WI38 (cell line): ENCODE data around the gene SGCB.
A peak's percentile ranks its signal among the peaks of the same experiment; 100 is the strongest.

Source experiments
- H3K4me3 ChIP-seq: 2 replicates; pipeline ENCODE4 v1.5.1; 2011; ENCODE audit warnings: low read depth, mild to moderate bottlenecking, control low read depth, low read length
- CTCF ChIP-seq: IDR thresholded peaks from 2 replicates; pipeline ENCODE4 v1.5.1; 2012; ENCODE audit warnings: low read depth, mild to moderate bottlenecking, control low read depth, low read length

The SGCB gene

GRCh38 chr4:52059372-52059771, 21.3 kb upstream of the SGCB start:
- H3K4me3 ChIP-seq, result no peak overlapping the region
- no peak for TF ChIP-seq CTCF

DNA sequence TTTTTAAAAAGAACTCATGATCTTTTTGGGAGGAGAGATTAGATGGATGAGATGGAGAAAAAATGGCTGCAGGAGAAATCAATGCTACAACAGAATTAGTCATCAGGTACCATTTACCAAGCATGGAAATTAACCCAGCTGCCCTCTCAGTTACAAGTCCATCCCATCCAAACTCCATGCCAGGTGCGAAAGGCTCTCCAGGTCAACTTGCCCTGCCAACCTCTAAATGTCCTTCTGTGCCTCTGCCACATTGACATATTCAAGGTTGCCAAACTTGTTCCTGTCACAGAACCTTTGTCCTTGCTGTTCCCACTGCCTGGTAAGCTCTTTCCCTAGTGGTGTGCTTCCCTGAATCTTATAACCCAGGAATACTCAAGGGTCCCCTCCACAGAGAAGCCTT, 20.2 kb upstream of the SGCB start:
- TF ChIP-seq CTCF, result no peak
- H3K4me3 ChIP-seq, result no peak overlapping the region

GRCh38 chr4:52057196-52057595, 19.1 kb upstream of the SGCB start:
- TF ChIP-seq CTCF, result no peak
- H3K4me3 ChIP-seq, result no peak overlapping the region

DNA sequence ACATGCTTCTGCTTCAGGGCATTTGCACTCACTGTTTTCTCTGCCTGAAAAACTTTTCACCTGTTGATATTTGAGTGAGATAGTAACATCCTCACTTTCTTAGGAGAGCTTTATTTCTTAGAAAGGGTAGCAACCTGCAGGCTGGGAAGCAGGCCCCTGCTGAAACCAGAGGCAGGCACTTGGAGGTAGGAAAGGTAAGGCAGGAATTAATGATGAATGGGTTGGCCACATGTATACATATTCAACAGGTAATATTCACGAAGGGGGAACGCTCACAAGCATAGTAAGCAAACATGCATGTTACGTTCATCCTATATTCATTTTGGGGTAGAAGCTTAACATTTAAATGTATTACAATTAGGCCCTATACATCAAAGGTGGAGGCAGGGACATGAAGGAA, 16.2 kb upstream of the SGCB start:
- no peak overlapping the region for H3K4me3 ChIP-seq
- no peak for TF ChIP-seq CTCF

DNA sequence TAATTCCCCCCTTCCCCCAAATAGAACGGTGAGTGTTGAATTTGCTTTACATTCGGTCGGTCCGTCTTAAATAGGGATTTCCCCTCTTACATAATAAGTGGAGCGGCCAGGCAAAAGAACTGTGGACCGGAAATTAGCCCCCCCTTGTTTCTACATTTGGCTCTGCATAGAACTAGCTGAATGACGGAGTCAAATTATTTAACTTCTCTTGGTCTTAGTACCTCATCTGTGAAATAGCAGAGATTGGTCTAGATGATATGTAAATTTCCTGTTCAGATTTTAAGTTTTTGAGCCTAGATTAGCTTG, 14.3 kb upstream of the SGCB start:
- H3K4me3 ChIP-seq, result peak overlapping the region; percentile 62
- no peak for TF ChIP-seq CTCF

- H3K4me3 ChIP-seq, result peak overlapping the region; percentile 62
- no peak for TF ChIP-seq CTCF
Observed at GRCh38 chr4:52051615-52052474, 13.7 kb upstream of the SGCB start.

DNA sequence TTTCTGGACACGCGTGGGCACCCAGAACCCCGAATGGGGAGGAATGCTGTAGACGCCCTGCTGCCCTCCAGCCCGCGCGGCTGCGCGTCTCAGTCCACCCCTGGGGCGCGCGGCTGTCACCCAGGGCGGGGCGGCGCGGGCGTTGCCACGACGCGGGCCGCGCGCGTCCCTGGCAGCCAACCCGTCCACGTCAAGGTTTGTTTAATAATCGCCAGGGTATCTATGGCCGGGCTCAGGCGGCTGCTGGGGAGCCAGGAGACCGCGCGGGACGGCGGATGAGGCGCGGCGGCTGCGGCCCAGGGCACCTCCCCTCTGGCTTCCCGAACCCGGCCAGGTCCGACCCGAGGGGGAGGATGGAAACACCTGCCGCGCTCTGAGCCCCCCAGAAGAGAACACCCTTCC, 13.1 kb upstream of the SGCB start, which contains the start of gene SPATA18:
SPATA18 (plus strand) TSS at position 92 of the 402 bp plus-strand sequence. CDS start 401 bp downstream, outside the sequence.
- H3K4me3 ChIP-seq, result peak within 1 kb of the TSS; percentile 62

More for the DNA sequence above, 13.1 kb upstream of the SGCB start, which contains the start of gene SPATA18:
- TF ChIP-seq CTCF, result no peak
